Measurements from ENCODE around the gene PHGDH. TPM values are rescaled to one million over a fixed set of nuclear protein-coding genes. Genes with fewer than 3 reads are reported as not detected.
A peak's percentile ranks its signal among the peaks of the same experiment; 100 is the strongest.

Gene PHGDH
- total and polyA plus RNA-seq, 2 of the 13 experiments (the other 11 are each of a cell fraction or from before 2014, with no cell fraction given): 95.8 to 133 TPM

GRCh38 chr1:119783354-119784185 is 71.8 kb downstream of the PHGDH start (continued):
- peak; percentile 16; the same call in 1 of the 2 replicates for TF ChIP-seq ZNF770 (CRISPR knock-in tag; IDR thresholded peaks at IDR 0.05)
- peak; percentile 94 for TF ChIP-seq CEBPB (IDR thresholded peaks at IDR 0.05; ENCODE audit: borderline replicate concordance, low read depth, low read length)
- no peak for TF ChIP-seq CTCF (CRISPR knock-in tag; IDR thresholded peaks at IDR 0.05)
- no peak for TF ChIP-seq IRF9 (CRISPR knock-in tag; IDR thresholded peaks at IDR 0.05; ENCODE audit: borderline replicate concordance)
- no peak for TF ChIP-seq IKZF1 (IDR thresholded peaks at IDR 0.05)

GRCh38 chr1:119784191-119784781 is 72.6 kb downstream of the PHGDH start:
- CTCF ChIA-PET (ENCODE audit: low intra/inter-chr PET ratio, low total read pairs): no interaction called here
- DNase-seq (ENCODE audit: low spot score): no peak

More at GRCh38 chr1:119784191-119784781, 72.6 kb downstream of the PHGDH start:
- H3K79me2 ChIP-seq (ENCODE audit: insufficient read depth, low read length): no peaks in the 10 kb centered on the region
- POLR2A ChIA-PET: interaction anchor here (1.7 kb wide), 1 partner anchor 18 kb away, joined by 4 read pairs; no protein-coding TSS in a partner anchor
- H3K9me3 ChIP-seq (ENCODE audit: low read length): no peaks in the 10 kb centered on the region
- H2AFZ ChIP-seq (ENCODE audit: low read length): no peak overlapping the region
- FAIRE-seq: no peak
- no TSS peak for BruUV-seq (replicated peaks)
- 5% methylated on average over 3 of the region's 3 CpGs for WGBS (ENCODE audit: low lambda C conversion rate)
- no peak for TF ChIP-seq XBP1 (CRISPR knock-in tag; IDR thresholded peaks at IDR 0.05)
- no peak for TF ChIP-seq MAF1 (CRISPR knock-in tag; IDR thresholded peaks at IDR 0.05; ENCODE audit: borderline replicate concordance)
- no peak for TF ChIP-seq DRAP1 (CRISPR knock-in tag; IDR thresholded peaks at IDR 0.05)
- no peak for TF ChIP-seq ZNF382 (CRISPR knock-in tag; IDR thresholded peaks at IDR 0.05; ENCODE audit: borderline replicate concordance)
- TF ChIP-seq GATAD2A (CRISPR knock-in tag; IDR thresholded peaks at IDR 0.05): peak; percentile 41; the same call in 1 of the 2 replicates
- TF ChIP-seq RORA (CRISPR knock-in tag; IDR thresholded peaks at IDR 0.05): no peak
- peak; percentile 90 for TF ChIP-seq CEBPG (CRISPR knock-in tag; IDR thresholded peaks at IDR 0.05)
- no peak for TF ChIP-seq BORCS8-MEF2B (CRISPR knock-in tag; IDR thresholded peaks at IDR 0.05)
- peak; percentile 92 for TF ChIP-seq CEBPB (IDR thresholded peaks at IDR 0.05; ENCODE audit: borderline replicate concordance, low read depth, low read length)
- TF ChIP-seq EZH2 (conservative IDR thresholded peaks at IDR 0.05; ENCODE audit: low read depth, low read length): no peak
- peak; percentile 74 for TF ChIP-seq ZNF644 (CRISPR knock-in tag; IDR thresholded peaks at IDR 0.05; ENCODE audit: low read depth)
- TF ChIP-seq LCORL (IDR thresholded peaks at IDR 0.05): no peak
- peak; percentile 22; the same call in 1 of the 2 replicates for TF ChIP-seq LCORL (CRISPR knock-in tag; IDR thresholded peaks at IDR 0.05)
- peaks cover 73% of the 10 kb centered on the region for H3K4me1 ChIP-seq (ENCODE audit: insufficient read depth, low read length)
- no peak for ATAC-seq
- in situ Hi-C loops (cut with HindIII; ENCODE audit: extremely low pct_ligation_motif_present, low pct_unique_long_range_greater_than_20kb) (no loop called here), intact Hi-C loops (cut with micrococcal nuclease; ENCODE audit: unreplicated experiment) (no loop called here)
- H3K36me3 ChIP-seq (replicated peaks in 1 of 2; ENCODE audit: control insufficient read depth in 1 of 2, insufficient read depth in 2 of 2, low read length in 2 of 2): no peaks in the 10 kb centered on the region
- H3K4me3 ChIP-seq (replicated peaks in 1 of 3; ENCODE audit: insufficient read depth in 1 of 3, low read depth in 2 of 3, low read length in 3 of 3): no peak overlapping the region
- no peak overlapping the region for H3K9ac ChIP-seq (ENCODE audit: insufficient read depth, low read depth, low read length)
- H3K27ac ChIP-seq (ENCODE audit: extremely low read length, insufficient read depth, low read length): no peak overlapping the region
- no peaks in the 10 kb centered on the region for H3K27me3 ChIP-seq (ENCODE audit: control insufficient read depth in 1 of 2, insufficient read depth in 2 of 2, low read length in 2 of 2)
- no peaks in the 10 kb centered on the region for H4K20me1 ChIP-seq (ENCODE audit: insufficient read depth, low read length)
- peak overlapping the region; percentile 56; the same call in 1 of the 2 replicates for H3K4me2 ChIP-seq (ENCODE audit: low read depth, low read length)

Measured in HepG2 (cell line).